GM23248 (cell line): ENCODE results near the gene SLC23A1.

Source experiments
- EZH2 ChIP-seq: fragments of 200-600 bp; sonication (generic); IDR thresholded peaks from 2 replicates; pipeline ENCODE4 v1.6.1; 2018; ENCODE audit warnings: antibody characterized with exemption, mild to moderate bottlenecking; ENCODE audit not compliant: insufficient read depth, poor library complexity, severe bottlenecking
- EZH2phosphoT487 ChIP-seq: fragments of 200-600 bp; sonication (generic); IDR thresholded peaks from 2 replicates; pipeline ENCODE4 v1.6.1; 2018; ENCODE audit warnings: antibody characterized with exemption, moderate library complexity, mild to moderate bottlenecking, low read depth; ENCODE audit not compliant: insufficient read depth

DNA sequence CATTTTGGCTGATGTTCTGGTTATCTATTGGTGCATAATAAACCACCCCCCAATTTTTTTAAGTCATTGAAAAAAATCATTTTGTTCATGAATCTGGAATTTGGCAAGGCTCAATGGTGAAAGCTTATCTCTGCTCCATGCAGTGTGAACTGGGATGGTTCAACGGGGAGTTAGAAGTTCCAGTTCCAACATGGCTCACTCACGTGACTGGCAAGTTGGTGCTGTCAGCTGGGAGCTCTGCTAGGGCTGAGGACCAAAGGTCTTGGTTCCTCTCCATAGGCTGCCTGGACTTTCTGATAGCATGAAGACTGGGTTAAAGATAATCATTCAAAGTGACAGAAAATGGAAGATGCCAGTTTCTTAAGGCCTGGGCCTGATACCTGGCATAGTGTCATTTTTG is 23.9 kb upstream of the SLC23A1 start:
- TF ChIP-seq EZH2phosphoT487, result no peak
- TF ChIP-seq EZH2, result no peak
